ENCODE measurements around the gene FZR1. TPM values are rescaled to one million over a fixed set of nuclear protein-coding genes. Genes with fewer than 3 reads are reported as not detected.

FZR1 gene
- total and polyA plus RNA-seq, 2 of the 8 experiments (the other 6 are each of a cell fraction or from before 2014, with no cell fraction given): 21.6 to 35.5 TPM

DNA sequence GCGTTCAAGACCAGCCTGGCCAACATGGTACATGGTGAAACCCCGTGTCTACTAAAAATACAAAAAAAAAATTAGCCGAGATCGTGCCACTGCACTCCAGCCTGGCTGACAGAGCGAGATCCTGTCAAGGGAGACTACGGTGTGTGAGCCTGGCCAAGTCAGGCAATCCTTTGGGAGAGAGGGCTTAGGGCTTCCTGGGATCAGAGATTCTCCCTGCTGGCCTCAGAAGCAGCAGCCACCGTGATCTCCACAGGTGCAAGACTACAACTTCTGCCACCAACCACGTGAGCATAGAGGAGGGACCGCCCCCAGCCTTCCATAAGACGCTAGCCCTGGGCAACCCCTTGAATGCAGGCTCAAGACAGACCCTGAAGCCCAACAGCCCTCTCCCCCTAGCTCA is 43.7 kb downstream of the FZR1 start:
- no peak overlapping the region for H3K23ac ChIP-seq (ENCODE audit: insufficient read length)
- CTCF ChIA-PET (ENCODE audit: partially characterized antibody): interaction anchor here (1.2 to 7.5 kb wide), 4 partner anchors 16 to 66 kb away, joined by 4 to 54 read pairs (median 4); no protein-coding TSS in a partner anchor

More for the DNA sequence above, 43.7 kb downstream of the FZR1 start:
- no peak overlapping the region for H3K4me2 ChIP-seq (ENCODE audit: insufficient read depth in 1 of 2, low read depth in 2 of 2, low read length in 2 of 2)
- H4K20me1 ChIP-seq (replicated peaks in 1 of 2; ENCODE audit: control insufficient read depth in 1 of 2, insufficient read depth in 2 of 2, low read length in 2 of 2): peaks cover 8 to 28% of the 10 kb centered on the region in 2 experiments
- H2AK5ac ChIP-seq (ENCODE audit: low read depth, low read length): no peak overlapping the region
- H3K79me2 ChIP-seq (ENCODE audit: control insufficient read depth in 1 of 2, insufficient read depth in 2 of 2, low read length in 2 of 2): no peaks in the 10 kb centered on the region
- H4K8ac ChIP-seq (ENCODE audit: extremely low read depth, insufficient read depth, low read length): no peak overlapping the region
- no peak overlapping the region for H3K27ac ChIP-seq (ENCODE audit: low read depth, low read length)
- no peak overlapping the region for H4K91ac ChIP-seq (replicated peaks; ENCODE audit: insufficient read length, low read length)
- no peak for TF ChIP-seq BCL11A (IDR thresholded peaks at IDR 0.05; ENCODE audit: low read depth in 2 of 2, low read length in 2 of 2)
- TF ChIP-seq NRF1 (IDR thresholded peaks at IDR 0.05; ENCODE audit: low read depth, low read length): no peak
- TF ChIP-seq RFX5 (IDR thresholded peaks at IDR 0.05; ENCODE audit: borderline replicate concordance, low read depth, low read length): no peak
- TF ChIP-seq RNF2 (IDR thresholded peaks at IDR 0.05; ENCODE audit: borderline replicate concordance, low read depth, low read length, missing control alignments, poor library complexity, severe bottlenecking): no peak
- no peak for TF ChIP-seq GABPA (IDR thresholded peaks at IDR 0.05; ENCODE audit: borderline replicate concordance, insufficient read depth, low read length)
- no peak for TF ChIP-seq SIRT6 (IDR thresholded peaks at IDR 0.05; ENCODE audit: low read length)
- TF ChIP-seq TCF12 (IDR thresholded peaks at IDR 0.05; ENCODE audit: low read depth, low read length): no peak
- peaks cover 0 to 5% (median 1%) of the 10 kb centered on the region in 4 experiments; a peak in 1 of 8 replicates for H3K36me3 ChIP-seq (ENCODE audit: control insufficient read depth in 2 of 4, insufficient read depth in 4 of 4, low read length in 3 of 4)
- no peaks in the 10 kb centered on the region for H3K9me3 ChIP-seq (ENCODE audit: insufficient read depth in 2 of 2, low read depth in 1 of 2, low read length in 1 of 2)
- H3K14ac ChIP-seq (ENCODE audit: insufficient read length): no peak overlapping the region
- no peak overlapping the region for H3K4ac ChIP-seq (replicated peaks; ENCODE audit: insufficient read length, low read depth, low read length)
- H3K4me1 ChIP-seq (replicated peaks in 1 of 4; ENCODE audit: control insufficient read depth in 3 of 4, insufficient read depth in 4 of 4, low read length in 3 of 4): no peaks in the 10 kb centered on the region
- peaks cover 2% of the 10 kb centered on the region; the same call in 1 of the 2 replicates for H3K79me1 ChIP-seq (ENCODE audit: low read depth, low read length)
- no peak overlapping the region for H2BK12ac ChIP-seq (ENCODE audit: low read depth, low read length)
- FAIRE-seq: no peak
- no peak for DNase-seq (ENCODE audit: low read depth in 1 of 2, low spot score in 2 of 2)
- no peak overlapping the region for H3K56ac ChIP-seq (replicated peaks; ENCODE audit: insufficient read length, low read depth, low read length)
- H2BK120ac ChIP-seq (replicated peaks; ENCODE audit: low read depth, low read length): no peak overlapping the region
- no peak overlapping the region for H2BK15ac ChIP-seq (ENCODE audit: low read length)
- no peak overlapping the region for H2BK5ac ChIP-seq (ENCODE audit: low read depth, low read length)
- H3K23me2 ChIP-seq (ENCODE audit: low read depth, low read length): no peaks in the 10 kb centered on the region
- no peak overlapping the region for H3K4me3 ChIP-seq (ENCODE audit: extremely low read depth in 1 of 4, insufficient read depth in 2 of 4, low read depth in 3 of 4, low read length in 4 of 4)
- WGBS, 2 experiments (ENCODE audit: extremely low coverage in 1 of 2, insufficient coverage in 1 of 2, insufficient read length in 1 of 2, insufficient replicate concordance in 2 of 2, low coverage in 1 of 2, low lambda C conversion rate in 2 of 2, missing lambda C conversion rate in 1 of 2): 88% methylated on average over 10 of the region's 10 CpGs; no CpG with 5 or more reads in 1 of the 2 experiments
- POLR2A ChIA-PET (ENCODE audit: partially characterized antibody): no interaction called here
- no peak overlapping the region for H3K18ac ChIP-seq (ENCODE audit: extremely low read depth, low read length)
- no peaks in the 10 kb centered on the region; a peak in 1 of 7 replicates for H3K27me3 ChIP-seq (replicated peaks in 1 of 4; ENCODE audit: control insufficient read depth in 3 of 4, extremely low read depth in 1 of 4, insufficient read depth in 3 of 4, low read length in 3 of 4)
- H2AFZ ChIP-seq (ENCODE audit: low read length): no peak overlapping the region
- H3K9ac ChIP-seq (replicated peaks in 1 of 4; ENCODE audit: extremely low read depth in 1 of 4, low read depth in 3 of 4, low read length in 3 of 4): no peak overlapping the region
- H2BK20ac ChIP-seq (ENCODE audit: low read length): no peak overlapping the region
- H4K5ac ChIP-seq (ENCODE audit: insufficient read length, low read depth, low read length): no peak overlapping the region
